ENCODE results near the gene CEP112.
"Not testable (repeated sequence)": the region's sequence is repeated elsewhere in the genome, so short reads cannot be mapped to it uniquely, and the experiment has no call there.

Gene CEP112

DNA sequence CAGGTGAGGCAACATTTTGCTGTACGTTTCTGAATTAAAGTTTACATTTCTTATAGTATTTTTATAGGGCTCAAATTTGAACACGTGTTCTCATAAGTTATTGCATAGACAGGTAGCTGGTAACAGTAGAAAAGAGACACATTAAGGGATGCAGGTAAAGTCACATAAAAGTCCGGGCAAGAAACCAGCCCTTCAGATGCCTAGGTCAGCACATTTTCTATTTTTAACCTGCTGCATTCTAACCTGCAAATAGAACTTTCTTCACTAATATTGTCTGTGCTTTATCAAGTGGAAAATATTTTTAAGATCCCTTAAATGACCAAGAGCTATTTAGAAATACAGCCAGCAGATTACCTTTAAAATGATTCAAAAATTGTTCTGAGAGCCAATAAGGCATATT, 323.1 kb downstream of the CEP112 start:
- no peak for DNase-seq

DNA sequence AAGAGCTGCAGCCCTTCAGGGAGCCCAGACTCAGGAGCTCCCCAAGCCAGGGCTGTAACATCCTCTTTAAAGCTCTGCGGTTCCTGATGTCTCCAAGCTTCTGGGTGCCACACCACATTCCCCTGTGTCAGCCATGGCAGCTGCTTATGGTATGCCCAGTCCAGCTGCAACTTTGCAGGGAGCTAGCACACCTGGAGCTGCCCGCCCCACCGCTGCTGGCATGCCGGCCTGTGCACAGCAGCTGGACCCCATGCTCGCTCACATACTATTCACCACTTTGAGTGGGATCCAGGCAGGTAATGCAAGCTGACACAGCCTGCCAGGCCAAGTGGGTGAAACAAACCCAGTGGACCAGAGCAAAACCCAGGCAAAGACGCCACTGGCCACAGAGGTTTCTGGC, 324.9 kb downstream of the CEP112 start:
- DNase-seq, result no peak

DNA sequence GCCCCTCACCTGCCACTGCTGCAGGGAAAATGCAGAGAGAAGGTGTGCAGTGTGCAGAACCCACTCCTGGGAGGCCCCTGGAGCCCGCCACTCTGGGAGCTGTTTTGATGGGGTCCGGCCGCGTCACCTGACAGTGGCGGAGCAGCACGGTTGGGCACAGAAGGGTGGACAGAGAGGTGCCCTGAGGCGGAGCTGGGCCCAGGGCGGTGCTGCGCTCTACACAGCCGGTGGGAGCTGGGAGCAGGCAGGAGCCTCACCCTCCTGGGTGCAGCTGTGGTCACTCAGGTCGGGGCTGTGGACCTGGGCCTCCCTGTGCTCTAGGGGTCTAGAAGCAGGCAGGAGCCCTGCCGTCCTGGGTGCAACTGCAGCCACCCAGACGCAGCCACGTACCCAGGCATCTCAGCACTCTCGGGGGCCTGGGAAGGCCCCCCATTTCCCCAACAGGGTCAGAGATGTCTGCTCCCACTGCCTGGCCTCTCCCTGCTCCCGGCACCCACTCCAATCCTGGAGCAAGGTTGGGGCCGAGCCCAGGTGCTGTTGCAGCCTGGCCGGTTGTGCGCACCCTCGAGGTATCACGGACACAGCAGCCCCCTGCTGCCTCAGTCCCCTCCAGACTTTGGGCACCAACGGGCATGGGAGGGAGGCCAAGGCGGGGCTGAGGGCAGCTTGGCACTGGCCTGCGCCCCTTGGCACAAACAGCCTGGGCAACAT, 326.1 kb downstream of the CEP112 start:
- no peak for DNase-seq

GRCh38 chr17:65864394-65864793, 327.5 kb downstream of the CEP112 start:
- no peak for DNase-seq

DNA sequence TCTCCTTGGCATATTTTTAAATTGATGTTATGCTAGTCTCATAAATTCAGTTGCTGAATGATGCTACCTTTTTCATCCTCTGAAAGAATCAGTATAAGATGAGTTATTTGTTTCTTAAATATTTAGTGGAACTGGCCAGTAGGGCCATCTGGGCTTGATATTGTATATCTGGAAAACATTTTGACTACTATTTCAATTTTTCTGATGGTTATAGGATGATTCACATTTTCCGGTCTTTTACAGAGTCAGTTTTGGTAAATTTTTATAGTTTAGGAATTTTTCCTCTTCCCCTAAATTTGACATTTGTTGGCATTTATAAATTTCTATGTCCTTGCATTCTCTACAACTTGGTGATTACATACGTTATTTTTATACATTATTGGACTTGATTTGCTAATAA, 334.2 kb downstream of the CEP112 start:
- no peak for DNase-seq

DNA sequence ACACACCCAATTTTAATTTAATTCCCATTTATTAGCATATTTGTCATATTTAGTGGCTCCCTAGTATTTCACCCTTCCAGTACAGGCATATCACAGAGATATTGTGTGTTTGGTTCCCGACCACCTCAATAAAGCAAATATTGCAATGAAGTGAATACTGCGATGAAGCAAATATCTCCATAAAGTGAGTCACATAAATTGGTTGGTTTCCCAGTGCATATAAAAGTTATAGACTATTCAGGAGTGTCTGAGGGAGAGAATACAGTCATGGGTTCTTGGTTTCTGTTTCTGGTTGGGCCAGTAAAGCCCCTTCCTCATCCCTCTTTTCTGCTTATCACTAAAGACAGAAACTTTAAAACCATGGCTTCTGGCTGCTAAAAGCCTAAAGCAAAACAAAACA, 335.1 kb downstream of the CEP112 start:
- DNase-seq, result no peak

DNA sequence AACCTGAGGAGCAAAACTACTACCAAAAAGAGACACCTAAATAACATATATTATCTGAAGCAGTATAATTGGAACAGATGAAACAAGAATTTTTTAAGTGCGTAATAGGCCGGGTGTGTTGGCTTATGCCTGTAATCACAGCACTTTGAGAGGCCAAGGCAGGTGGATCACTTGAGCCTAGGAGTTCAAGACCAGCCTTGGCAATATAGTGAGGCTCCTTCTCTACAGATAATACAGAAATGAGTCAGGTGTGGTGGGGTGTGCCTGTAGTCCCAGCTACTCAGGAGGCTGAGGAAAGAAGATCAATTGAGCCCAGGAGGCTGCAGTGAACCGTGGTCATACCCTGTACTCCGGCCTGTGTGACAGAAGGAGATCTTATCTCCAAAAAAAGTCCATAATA, 336.3 kb downstream of the CEP112 start:
- DNase-seq, result no peak

GRCh38 chr17:65855245-65855644, 336.7 kb downstream of the CEP112 start:
- no peak for DNase-seq

GRCh38 chr17:65853816-65854215, 338.1 kb downstream of the CEP112 start:
- no peak for DNase-seq

- no peak for DNase-seq
These were observed 339.0 kb downstream of the CEP112 start for GRCh38 chr17:65852911-65853310.

DNA sequence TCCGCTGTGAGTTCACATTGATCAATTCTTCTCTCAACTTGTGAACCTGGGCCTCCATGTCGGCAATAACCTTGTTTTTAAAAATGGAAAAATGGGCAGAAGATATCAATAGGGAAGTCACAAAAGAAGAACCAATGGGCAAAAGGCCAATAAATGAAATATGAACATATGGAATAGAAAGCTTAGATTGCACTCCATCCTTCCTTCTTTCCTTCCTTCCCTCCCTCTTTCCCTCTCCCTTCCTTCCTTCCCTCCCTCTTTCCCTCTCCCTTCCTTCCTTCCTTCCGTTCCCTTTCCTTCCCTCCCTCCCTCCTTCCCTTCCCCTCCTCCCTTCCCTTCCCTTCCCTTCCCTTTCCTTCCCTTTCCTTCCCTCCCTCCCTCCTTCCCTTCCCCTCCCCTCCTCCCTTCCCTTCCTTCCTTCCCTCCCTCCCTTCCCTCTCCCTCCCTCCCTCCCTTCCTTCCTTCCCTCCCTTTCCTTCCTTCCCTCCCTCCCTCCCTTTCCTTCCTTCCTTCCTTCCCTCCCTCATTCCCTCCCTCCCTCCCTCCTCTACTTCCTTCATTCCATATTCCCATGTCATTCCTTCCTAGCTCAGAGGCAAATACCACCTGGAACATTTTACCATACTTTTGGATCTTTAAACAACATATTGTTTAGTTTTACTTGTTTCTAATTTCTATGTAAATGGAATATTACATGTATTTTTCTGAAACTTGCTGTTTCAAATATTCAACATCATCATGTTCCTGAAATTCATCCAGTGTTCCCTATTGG, 339.8 kb downstream of the CEP112 start:
- DNase-seq, result no peak

DNA sequence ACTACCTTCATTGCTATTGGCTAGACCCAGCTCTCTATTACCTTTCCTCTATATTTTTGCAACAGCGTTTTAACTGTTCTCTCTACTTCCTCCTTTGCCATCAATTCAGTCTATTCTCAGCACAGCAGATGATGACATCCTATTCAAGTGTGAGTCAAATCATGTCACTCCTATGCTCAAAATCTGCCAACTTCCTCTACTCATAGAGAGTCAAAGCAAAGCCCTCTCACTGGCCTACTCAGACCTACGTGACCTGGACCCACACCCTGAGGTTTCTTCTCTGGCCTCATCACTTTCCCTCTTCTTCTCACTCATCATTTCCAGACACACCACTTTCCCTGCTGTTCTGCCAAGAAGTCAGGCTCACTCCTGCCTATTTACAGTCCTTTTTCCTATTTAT, 341.4 kb downstream of the CEP112 start:
- DNase-seq, result no peak

DNA sequence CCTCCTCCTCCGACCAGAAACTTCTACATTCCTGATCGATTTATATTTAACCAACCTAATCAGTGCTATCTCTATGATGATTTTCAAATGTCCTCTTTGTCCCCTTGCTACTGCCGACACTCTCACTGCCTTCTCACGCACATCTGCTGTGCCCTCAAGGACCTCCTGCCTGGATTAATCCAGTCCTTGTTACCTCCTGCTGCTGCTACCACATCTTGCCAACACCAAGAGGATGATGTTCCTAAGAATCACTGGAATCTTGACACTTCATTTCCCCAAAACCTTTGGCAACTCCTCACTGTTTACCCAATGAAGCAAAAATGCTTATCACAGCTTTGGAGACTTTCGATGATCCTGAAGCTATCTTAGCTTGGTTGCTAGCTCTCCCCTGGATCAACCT, 343.2 kb downstream of the CEP112 start:
- DNase-seq, result no peak

GRCh38 chr17:65841089-65841488, 350.8 kb downstream of the CEP112 start:
- DNase-seq, result no peak

DNA sequence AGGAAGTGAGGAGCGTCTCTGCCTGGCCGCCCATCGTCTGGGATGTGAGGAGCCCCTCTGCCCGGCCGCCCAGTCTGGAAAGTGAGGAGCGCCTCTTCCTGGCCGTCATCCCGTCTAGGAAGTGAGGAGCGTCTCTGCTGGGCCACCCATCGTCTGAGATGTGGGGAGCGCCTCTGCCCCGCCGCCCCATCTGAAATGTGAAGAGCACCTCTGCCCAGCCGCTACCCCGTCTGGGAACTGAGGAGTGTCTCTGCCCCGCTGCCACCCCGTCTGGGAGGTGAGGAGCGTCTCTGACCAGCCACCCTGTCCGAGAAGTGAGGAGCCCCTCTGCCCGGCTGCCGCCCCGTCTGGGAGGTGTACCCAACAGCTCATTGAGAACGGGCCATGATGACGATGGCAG, 354.7 kb downstream of the CEP112 start:
- DNase-seq, result not testable (repeated sequence)

- DNase-seq, result no peak
These were observed 358.7 kb downstream of the CEP112 start for GRCh38 chr17:65833214-65833613.

DNA sequence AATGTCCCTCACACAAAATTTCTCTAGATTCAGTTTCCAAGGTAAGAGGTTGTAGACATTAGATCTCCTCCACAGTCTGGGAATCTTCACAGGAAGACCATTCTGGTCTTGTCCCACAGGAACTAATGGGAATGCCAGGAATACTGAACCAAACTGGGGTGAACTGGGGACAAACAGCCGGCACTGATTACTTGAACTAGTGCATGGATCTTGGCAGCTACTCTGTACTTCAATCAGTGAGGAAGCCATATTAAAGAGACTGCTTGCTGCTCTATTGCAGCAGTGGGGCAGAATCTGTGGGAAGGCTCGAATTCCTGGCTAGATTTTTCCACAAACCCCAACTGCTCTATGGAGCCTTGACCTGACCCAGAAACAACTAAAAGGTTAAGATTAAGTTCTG, 361.6 kb downstream of the CEP112 start:
- DNase-seq, result no peak

- DNase-seq, result not testable (repeated sequence)
These were observed 365.4 kb downstream of the CEP112 start for GRCh38 chr17:65826577-65826976.

DNA sequence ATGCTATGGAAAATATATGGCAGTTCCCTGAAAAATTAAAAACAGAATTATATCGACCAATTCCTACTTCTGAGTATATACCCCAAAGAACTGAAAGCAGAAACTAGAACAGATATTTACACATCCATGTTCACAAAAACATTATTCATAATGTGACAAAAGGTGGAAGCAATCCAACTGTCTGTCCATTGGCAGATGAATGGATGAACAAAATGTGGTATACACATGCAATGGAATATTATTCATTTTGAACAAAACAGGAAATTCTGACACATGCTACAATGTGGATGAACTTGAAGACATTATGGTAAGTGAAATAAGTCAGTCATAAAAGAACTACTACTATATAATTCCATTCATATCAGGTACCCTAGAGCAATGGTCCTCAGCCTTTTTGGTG, 367.0 kb downstream of the CEP112 start:
- DNase-seq, result no peak

DNA sequence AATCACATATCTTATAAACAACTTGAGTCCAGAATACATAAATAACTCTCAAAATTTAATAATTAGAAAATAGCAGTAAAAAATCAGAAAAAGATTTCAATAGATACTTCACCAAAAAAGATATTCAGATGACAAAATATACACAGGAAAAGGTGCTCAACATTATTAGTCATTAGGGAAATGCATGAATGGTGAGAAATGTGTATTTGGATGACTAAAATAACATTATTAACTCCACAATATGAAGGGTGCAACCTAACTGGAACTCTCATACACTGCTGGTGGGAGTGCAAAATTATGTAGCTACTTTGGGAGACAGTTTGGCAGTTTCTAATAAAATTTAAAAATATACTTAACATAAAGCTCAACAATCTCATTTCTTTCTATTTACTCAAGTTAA, 368.2 kb downstream of the CEP112 start:
- DNase-seq, result no peak

DNA sequence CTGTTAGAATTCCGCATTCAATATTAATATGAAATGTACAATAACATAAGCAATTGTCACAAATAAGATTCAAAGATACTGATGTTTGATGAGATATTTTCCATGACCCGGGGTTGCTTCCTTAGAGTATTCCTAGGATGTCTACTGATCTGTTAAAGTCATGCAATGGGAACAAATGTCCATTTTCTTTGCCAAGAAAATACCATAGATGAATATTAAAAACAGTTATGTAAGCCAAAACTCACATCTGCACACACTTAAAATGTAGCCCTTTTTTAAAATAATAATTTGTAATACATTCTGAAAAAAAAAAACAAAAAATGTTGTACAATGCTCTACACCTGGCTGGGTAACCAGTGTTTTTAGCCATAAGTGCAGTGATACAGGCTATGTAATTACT, 371.1 kb downstream of the CEP112 start:
- no peak for DNase-seq

GRCh38 chr17:65820306-65820705, 371.6 kb downstream of the CEP112 start:
- no peak for DNase-seq

- DNase-seq, result no peak
These were observed 372.1 kb downstream of the CEP112 start for GRCh38 chr17:65819810-65820209.

DNA sequence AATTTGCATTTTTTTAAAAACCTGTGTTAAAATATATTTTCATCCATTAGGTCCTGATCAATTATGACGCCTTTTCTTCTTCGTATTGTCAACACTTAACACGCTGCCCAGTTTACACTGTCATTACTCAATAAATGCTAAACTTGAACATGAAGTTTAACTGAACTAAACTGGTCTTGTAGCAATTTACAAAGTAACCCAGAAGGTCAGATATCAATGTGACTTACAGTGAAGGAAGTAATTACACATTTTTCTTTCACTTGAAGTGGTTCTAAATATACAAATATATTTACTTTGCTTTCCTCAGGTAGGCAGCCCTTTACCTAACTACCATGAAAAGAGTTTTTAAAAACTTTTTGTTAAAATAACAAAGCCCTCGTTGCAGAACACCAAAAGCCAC, 374.0 kb downstream of the CEP112 start:
- DNase-seq, result no peak

- no peak for DNase-seq
These were observed 377.5 kb downstream of the CEP112 start for GRCh38 chr17:65814418-65814817.

All from NCI-H2081 treated with DMSO at 0.1 percent for 48 hours (cell line).